Adrenal gland (tissue), 12 donors: Measurements from ENCODE around the gene IL36A. TPM values are rescaled to one million over a fixed set of nuclear protein-coding genes. Genes with fewer than 3 reads are reported as not detected.

Source experiments
- DNase-seq, 7 donors: peaks; one replicate each; pipeline ENCODE4 v3.0.0-alpha.2; 2019 to 2020
- H3K27ac ChIP-seq, 5 donors: fragments of 200-600 bp; sonication (generic) in 4 of 5; 1 replicate in 3 of 5; 2 replicates in 2 of 5; pipeline versions ENCODE4 v1.5.1 to v1.8.0; 2016 to 2020; ENCODE audit warnings: mild to moderate bottlenecking in 1 of 5
- H3K27me3 ChIP-seq: fragments of 200-600 bp; 2 replicates; pipeline ENCODE4 v1.8.0; 2021
- H3K36me3 ChIP-seq, 2 donors: fragments of 200-600 bp; replicated peaks in 1 of 2; 1 replicate in 1 of 2; 2 replicates in 1 of 2; pipeline versions ENCODE4 v1.5.1 to v1.8.0; 2018 to 2022
- H3K4me1 ChIP-seq, 2 donors: fragments of 200-600 bp; replicated peaks in 1 of 2; 1 replicate in 1 of 2; 2 replicates in 1 of 2; pipeline versions ENCODE4 v1.5.1 to v1.8.0; 2018 to 2021
- H3K4me3 ChIP-seq, 4 donors: fragments of 200-600 bp; sonication (generic) in 3 of 4; one replicate each; pipeline ENCODE4 v1.5.1; 2016 to 2018
- H3K9me3 ChIP-seq, 3 donors: fragments of 200-600 bp; sonication (generic) in 1 of 3; replicated peaks in 1 of 3; 1 replicate in 2 of 3; 2 replicates in 1 of 3; pipeline versions ENCODE4 v1.5.1 to v1.8.0; 2016 to 2021
- CTCF ChIP-seq, 6 experiments: fragments of 450-650 bp in 4 of 6; fragments of 200-600 bp in 2 of 6; sonication (generic) in 1 of 6; IDR thresholded peaks; 1 replicate in 5 of 6; 2 replicates in 1 of 6; pipeline versions ENCODE4 v1.5.1 to v1.8.0; 2016 to 2021; ENCODE audit warnings: antibody characterized with exemption in 6 of 6, mild to moderate bottlenecking in 2 of 6, moderate library complexity in 1 of 6
- POLR2A ChIP-seq, 2 donors: fragments of 450-650 bp; IDR thresholded peaks; one replicate each; pipeline ENCODE4 v1.6.1; 2017; ENCODE audit warnings: antibody characterized with exemption in 2 of 2, mild to moderate bottlenecking in 2 of 2, moderate library complexity in 1 of 2
- WGBS, 4 donors: extraction: QIAGEN DNeasy Blood & Tissue Kit in 2 of 4; methylation state at CpG; one replicate each; pipeline versions ENCODE4 v1.1.5 to v1.1.7; 2013 to 2017; 5-methylcytosine and 5-hydroxymethylcytosine counted together
- intact Hi-C, 2 donors: fragments of 100-400 bp; cut with DNase I; formaldehyde crosslinking; loops; one replicate each; pipeline versions ENCODE4 v1.14.1 to v1.15.0; 2022 to 2023
- polyA plus RNA-seq, 3 donors: library from polyadenylated mRNA; stranded (reverse); fragments of 200-250 nt in 2 of 3; fragments of 350-450 nt in 1 of 3; fragmentation: Illumina TruSeq in 1 of 3; extraction: RNeasy Lipid Tissue Mini Kit (QIAGEN cat#74804) in 1 of 3; gene quantifications; one replicate each; pipeline ENCODE4 v1.2.3, GENCODE V29; 2013 to 2014
- total RNA-seq, 9 donors: library from RNA; depleted of rRNA in 4 of 9; stranded (reverse); fragments of >200 nt in 4 of 9; fragments of 120-200 nt in 1 of 9; fragmentation: NEBNext Ultra II Directional in 1 of 9; extraction: Animal tissue kit (Norgen Biotek cat#: 25700) in 1 of 9; gene quantifications; one replicate each; pipeline versions ENCODE4 v1.1.0 to v1.2.4, GENCODE V29; 2013 to 2023
- donor health status: healthy with polysubstance abuse.
- donor health status: Bipolar disorder and iron deficiency.
- donor health status: DM: yes; HTN: yes; CAD: no.
- donor health status: DM: no; HTN: no; CAD: no.
- donor health status: DM: no; HTN: no; CAD: no.
- donor health status: DM: yes; HTN: yes; CAD: no.

The IL36A gene
- total and polyA plus RNA-seq, 12 donors: not detected

GRCh38 chr2:113041871-113042270, 36.6 kb downstream of the IL36A start:
- no peaks in the 10 kb centered on the region for H3K9me3 ChIP-seq
- H3K4me3 ChIP-seq: no peak overlapping the region
- H3K36me3 ChIP-seq: no peaks in the 10 kb centered on the region
- TF ChIP-seq POLR2A (IDR thresholded peaks at IDR 0.05) (no peak), CTCF (IDR thresholded peaks at IDR 0.05) (no peak)
- intact Hi-C loops: no loop called here
- H3K27me3 ChIP-seq: no peaks in the 10 kb centered on the region
- 52 to 74% (median 56%) methylated on average over 5 of the region's 5 CpGs for WGBS, 4 donors
- no peaks in the 10 kb centered on the region for H3K4me1 ChIP-seq
- H3K27ac ChIP-seq: no peak overlapping the region
- DNase-seq: no peak

- Histone ChIP-seq H3K4me1 (no peaks in the 10 kb centered on the region), H3K4me3 (no peak overlapping the region), H3K27ac (no peak overlapping the region), H3K9me3 (no peaks in the 10 kb centered on the region), H3K27me3 (peaks cover 11% of the 10 kb centered on the region), H3K36me3 (no peaks in the 10 kb centered on the region)
- intact Hi-C loops: no loop called here
- no peak for TF ChIP-seq CTCF (IDR thresholded peaks at IDR 0.05)
- TF ChIP-seq POLR2A (IDR thresholded peaks at IDR 0.05): no peak
- DNase-seq: no peak
- 81 to 82% (median 81%) methylated on average over 5 of the region's 5 CpGs for WGBS, 4 donors
Measured at GRCh38 chr2:113046465-113046864, 41.2 kb downstream of the IL36A start.

GRCh38 chr2:113050921-113051895, 45.9 kb downstream of the IL36A start:
- Histone ChIP-seq H3K9me3 (no peaks in the 10 kb centered on the region), H3K27me3 (peaks cover 11% of the 10 kb centered on the region), H3K36me3 (no peaks in the 10 kb centered on the region), H3K4me3 (no peak overlapping the region), H3K27ac (no peak overlapping the region), H3K4me1 (no peaks in the 10 kb centered on the region)
- no peak for DNase-seq
- WGBS, 4 donors: 85 to 93% (median 90%) methylated on average over 19 to 38 of the region's 38 CpGs
- intact Hi-C loops: no loop called here
- TF ChIP-seq CTCF (IDR thresholded peaks at IDR 0.05): no peak
- no peak for TF ChIP-seq POLR2A (IDR thresholded peaks at IDR 0.05)

GRCh38 chr2:113052396-113052917, 47.2 kb downstream of the IL36A start, which contains the start of gene IL36B:
Gene IL36B, minus strand, starts transcription at chr2:113052867.
- WGBS, 4 donors: 59 to 71% (median 64%) methylated on average over 6 of the region's 6 CpGs
- intact Hi-C loops: no loop called here
- H3K27me3 ChIP-seq: peaks cover 11% of the 10 kb centered on the region
- no peak for DNase-seq
- no peaks in the 10 kb centered on the region for H3K36me3 ChIP-seq
- H3K4me3 ChIP-seq: no peak within 1 kb of the TSS
- no peak for TF ChIP-seq CTCF (IDR thresholded peaks at IDR 0.05)
- TF ChIP-seq POLR2A (IDR thresholded peaks at IDR 0.05): no peak
- no peaks in the 10 kb centered on the region for H3K4me1 ChIP-seq
- no peaks in the 10 kb centered on the region for H3K9me3 ChIP-seq
- no peak within 1 kb of the TSS for H3K27ac ChIP-seq
